Uterus (tissue), 4 donors: Measurements from ENCODE around the gene ANKRD61. TPM values are rescaled to one million over a fixed set of nuclear protein-coding genes. Genes with fewer than 3 reads are reported as not detected.
"Not testable (repeated sequence)": the region's sequence is repeated elsewhere in the genome, so short reads cannot be mapped to it uniquely, and the experiment has no call there.

Experiments
- DNase-seq, 2 donors: peaks; one replicate each; pipeline ENCODE4 v3.0.0-alpha.2; 2019 to 2020
- H3K27ac ChIP-seq, 2 donors: fragments of 200-600 bp; sonication (generic); 1 replicate in 1 of 2; 2 replicates in 1 of 2; pipeline ENCODE4 v1.5.1; 2016 to 2018
- H3K27me3 ChIP-seq, 2 donors: fragments of 200-600 bp; sonication (generic); one replicate each; pipeline ENCODE4 v1.5.1; 2018 to 2019; ENCODE audit warnings: control low read depth in 1 of 2
- H3K36me3 ChIP-seq, 2 donors: fragments of 200-600 bp; sonication (generic); one replicate each; pipeline ENCODE4 v1.5.1; 2019; ENCODE audit warnings: control low read depth in 1 of 2
- H3K4me1 ChIP-seq, 2 donors: fragments of 200-600 bp; sonication (generic); one replicate each; pipeline ENCODE4 v1.5.1; 2018 to 2019; ENCODE audit warnings: control low read depth in 1 of 2
- H3K4me3 ChIP-seq, 2 donors: fragments of 200-600 bp; sonication (generic); 1 replicate in 1 of 2; 2 replicates in 1 of 2; pipeline ENCODE4 v1.5.1; 2018 to 2019; ENCODE audit warnings: mild to moderate bottlenecking in 1 of 2
- H3K9me3 ChIP-seq, 2 donors: fragments of 200-600 bp; sonication (generic); one replicate each; pipeline ENCODE4 v1.5.1; 2019; ENCODE audit warnings: control low read depth in 1 of 2
- CTCF ChIP-seq, 4 experiments: fragments of 200-600 bp in 2 of 4; fragments of 450-650 bp in 2 of 4; sonication (generic) in 2 of 4; IDR thresholded peaks; one replicate each; pipeline ENCODE4 v1.5.1; 2016 to 2019; ENCODE audit warnings: antibody characterized with exemption in 4 of 4, mild to moderate bottlenecking in 2 of 4, moderate library complexity in 1 of 4
- POLR2A ChIP-seq, 2 donors: fragments of 450-650 bp; IDR thresholded peaks; one replicate each; pipeline ENCODE4 v1.6.1; 2016; ENCODE audit warnings: antibody characterized with exemption in 2 of 2, mild to moderate bottlenecking in 1 of 2, moderate library complexity in 1 of 2
- intact Hi-C: fragments of 100-400 bp; cut with DNase I; formaldehyde crosslinking; loops from one replicate; pipeline ENCODE4 v1.15.1; 2023; ENCODE audit warnings: low total_unique reads
- total RNA-seq, 4 donors: library from RNA; depleted of rRNA in 3 of 4; stranded (reverse); fragments of >200 nt in 3 of 4; gene quantifications; one replicate each; pipeline versions ENCODE4 v1.1.0 to v1.2.4, GENCODE V29; 2014 to 2023
- donor health status: DM: yes; HTN: yes; CAD: no.

Gene ANKRD61
- total RNA-seq, 4 donors from 2014 or later: 0.46 TPM; not detected in 3

GRCh38 chr7:6057316-6058129, 26.3 kb downstream of the ANKRD61 start:
- H3K27ac ChIP-seq: no peak overlapping the region

DNA sequence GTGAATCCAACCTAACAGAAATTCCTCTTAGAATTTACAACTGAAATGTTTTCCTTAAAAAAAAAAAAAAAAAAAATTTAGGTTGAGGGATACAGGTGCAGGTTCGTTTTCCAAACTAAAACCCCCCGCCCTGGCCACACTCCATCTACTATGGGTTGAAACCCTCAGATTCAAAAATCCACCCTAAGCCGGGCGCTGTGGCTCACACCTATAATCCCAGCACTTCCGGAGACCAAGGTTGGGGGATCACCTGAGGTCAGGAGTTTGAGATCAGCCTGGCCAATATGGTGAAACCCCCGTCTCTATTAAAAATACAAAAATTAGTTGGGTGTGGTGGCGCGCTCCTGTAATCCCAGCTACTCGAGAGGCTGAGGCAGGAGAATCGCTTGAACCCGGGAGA, 28.8 kb downstream of the ANKRD61 start:
- intact Hi-C loops, H3K4me3 ChIP-seq, H3K27ac ChIP-seq, DNase-seq, H3K27me3 ChIP-seq, H3K9me3 ChIP-seq, H3K4me1 ChIP-seq, H3K36me3 ChIP-seq: not testable (repeated sequence)

More at GRCh38 chr7:6057316-6058129, 26.3 kb downstream of the ANKRD61 start:
- TF ChIP-seq CTCF (IDR thresholded peaks at IDR 0.05) (no peak), POLR2A (IDR thresholded peaks at IDR 0.05) (no peak)
- H3K9me3 ChIP-seq: no peaks in the 10 kb centered on the region
- no peak for DNase-seq
- H3K4me1 ChIP-seq: no peaks in the 10 kb centered on the region
- no peak overlapping the region for H3K4me3 ChIP-seq
- no peaks in the 10 kb centered on the region for H3K27me3 ChIP-seq
- H3K36me3 ChIP-seq: no peaks in the 10 kb centered on the region
- intact Hi-C loops: no loop called here

DNA sequence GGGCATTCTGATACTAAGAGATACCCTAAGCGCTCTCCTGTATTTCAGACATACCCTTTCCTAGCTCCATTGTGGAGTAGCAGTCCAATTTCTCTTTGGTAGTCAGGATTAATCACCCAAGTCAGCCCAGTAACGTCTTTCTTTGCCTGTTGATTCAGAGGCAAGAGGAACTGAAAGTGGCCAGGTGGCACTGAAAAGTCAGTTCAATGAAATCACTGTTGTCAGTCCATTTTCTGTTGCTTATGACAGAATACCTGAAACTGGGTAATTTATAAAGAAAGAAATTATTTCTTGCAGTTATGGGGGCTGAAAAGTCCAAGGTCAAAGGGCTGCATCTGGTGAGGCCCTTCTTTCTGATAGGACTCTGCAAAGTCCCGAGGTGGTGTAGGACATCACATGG, 40.2 kb downstream of the ANKRD61 start:
- Histone ChIP-seq H3K9me3 (no peaks in the 10 kb centered on the region), H3K36me3 (no peaks in the 10 kb centered on the region), H3K4me1 (no peaks in the 10 kb centered on the region), H3K4me3 (no peak overlapping the region), H3K27me3 (no peaks in the 10 kb centered on the region), H3K27ac (no peak overlapping the region)
- no peak for DNase-seq
- intact Hi-C loops: no loop called here
- no peak for TF ChIP-seq CTCF (IDR thresholded peaks at IDR 0.05)
- no peak for TF ChIP-seq POLR2A (IDR thresholded peaks at IDR 0.05)

DNA sequence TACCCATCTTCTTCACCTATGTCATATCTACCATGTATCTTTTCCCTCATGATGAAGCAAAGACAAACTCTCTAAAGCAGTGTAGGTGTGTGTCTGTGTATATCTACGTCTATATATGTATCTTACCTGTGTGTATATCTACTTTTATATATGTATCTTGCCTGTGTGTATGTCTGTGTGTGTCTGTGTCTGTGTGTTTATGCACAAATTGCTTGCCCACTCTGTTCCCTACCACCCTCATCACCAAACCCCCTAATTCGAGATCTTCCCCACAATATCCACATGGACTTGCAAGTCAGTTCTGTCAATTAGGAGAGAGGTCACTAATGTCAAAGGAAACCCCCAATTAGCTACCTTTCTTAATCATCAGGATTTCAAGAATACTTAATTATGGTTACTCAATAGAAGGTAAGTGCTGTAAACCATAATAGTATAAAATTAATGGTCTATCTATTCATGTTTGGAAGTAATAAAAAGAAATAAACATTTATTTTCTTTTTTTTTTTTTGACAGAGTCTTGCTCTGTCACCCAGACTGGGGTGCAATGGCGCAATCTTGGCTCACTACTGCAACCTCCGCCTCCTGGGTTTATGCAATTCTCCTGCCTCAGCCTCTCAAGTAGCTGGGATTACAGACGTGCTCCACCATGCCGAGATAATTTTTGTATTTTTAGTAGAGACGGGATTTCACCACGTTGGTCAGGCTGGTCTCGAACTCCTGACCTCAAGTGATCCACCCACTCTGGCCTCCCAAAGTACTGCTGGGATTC, 43.6 kb downstream of the ANKRD61 start:
- no peak for DNase-seq
- no peak for TF ChIP-seq CTCF (IDR thresholded peaks at IDR 0.05)
- TF ChIP-seq POLR2A (IDR thresholded peaks at IDR 0.05): no peak
- H3K4me3 ChIP-seq: no peak overlapping the region
- intact Hi-C loops: no loop called here
- H3K36me3 ChIP-seq: no peaks in the 10 kb centered on the region
- no peaks in the 10 kb centered on the region for H3K4me1 ChIP-seq
- H3K27me3 ChIP-seq: no peaks in the 10 kb centered on the region
- H3K27ac ChIP-seq: no peak overlapping the region
- no peaks in the 10 kb centered on the region for H3K9me3 ChIP-seq

- Histone ChIP-seq H3K4me1 (no peaks in the 10 kb centered on the region), H3K27ac (no peak overlapping the region), H3K4me3 (no peak overlapping the region), H3K36me3 (no peaks in the 10 kb centered on the region), H3K9me3 (no peaks in the 10 kb centered on the region), H3K27me3 (no peaks in the 10 kb centered on the region)
- no peak for DNase-seq
- TF ChIP-seq POLR2A (IDR thresholded peaks at IDR 0.05): no peak
- no peak for TF ChIP-seq CTCF (IDR thresholded peaks at IDR 0.05)
- intact Hi-C loops: no loop called here
Measured at GRCh38 chr7:6078548-6078947, 47.4 kb downstream of the ANKRD61 start.

- H3K4me3 ChIP-seq, H3K4me1 ChIP-seq, H3K36me3 ChIP-seq, H3K27ac ChIP-seq, H3K27me3 ChIP-seq, intact Hi-C loops, DNase-seq, H3K9me3 ChIP-seq: not testable (repeated sequence)
Measured at GRCh38 chr7:6083047-6083446, 51.9 kb downstream of the ANKRD61 start.
